Body of pancreas (tissue), 4 donors: ENCODE measurements around the gene IL4I1.

Experiments
- CTCF ChIP-seq, 7 experiments: fragments of 450-650 bp in 4 of 7; fragments of 200-600 bp in 3 of 7; sonication (generic) in 3 of 7; IDR thresholded peaks; one replicate each; pipeline ENCODE4 v1.5.1; 2016 to 2019; ENCODE audit warnings: antibody characterized with exemption in 7 of 7
- POLR2A ChIP-seq, 3 donors: fragments of 450-650 bp; IDR thresholded peaks; one replicate each; pipeline ENCODE4 v1.6.1; 2016; ENCODE audit warnings: antibody characterized with exemption in 3 of 3, mild to moderate bottlenecking in 2 of 3

- TF ChIP-seq CTCF (IDR thresholded peaks at IDR 0.05) (no peak), POLR2A (IDR thresholded peaks at IDR 0.05) (no peak)
Measured at GRCh38 chr19:49869009-49869483, 27.6 kb downstream of the IL4I1 start.
